ENCODE data around the gene TMEM233. TPM values are rescaled to one million over a fixed set of nuclear protein-coding genes. Genes with fewer than 3 reads are reported as not detected.

Gene TMEM233
- total and polyA plus RNA-seq, 10 of the 15 experiments (the other 5 are each of a cell fraction or from before 2014, with no cell fraction given), result not detected

DNA sequence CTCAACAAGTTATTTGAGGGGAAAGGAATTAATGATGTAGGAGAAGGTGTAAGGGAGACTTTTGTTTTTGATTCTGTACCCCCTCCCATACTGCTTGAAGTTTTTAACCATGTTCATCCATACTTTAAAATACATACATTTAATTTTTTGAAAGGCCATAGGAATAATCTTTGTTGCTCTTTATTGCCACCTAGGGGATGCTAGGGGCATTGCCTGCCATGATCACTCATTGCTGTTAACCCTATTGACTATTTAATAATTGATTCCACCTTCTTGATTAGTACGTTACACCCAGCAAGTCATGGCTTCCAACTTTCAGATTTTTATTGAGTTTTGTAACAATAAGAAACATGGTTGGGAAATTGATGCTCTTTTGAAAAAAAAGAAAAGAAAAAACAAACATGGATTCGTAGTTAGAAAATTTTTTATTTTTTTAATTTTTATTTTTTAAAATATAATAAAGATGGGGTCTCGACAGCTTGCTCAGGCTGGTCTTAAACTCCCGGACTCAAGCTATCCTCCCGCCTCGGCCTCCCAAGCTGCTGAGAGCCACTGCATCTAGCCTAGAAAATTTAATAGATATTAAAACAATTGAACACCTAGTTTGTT, 65.8 kb downstream of the TMEM233 start:
- H3K27me3 ChIP-seq (replicated peaks in 1 of 2; ENCODE audit: control insufficient read depth in 2 of 2, insufficient read depth in 2 of 2, low read length in 1 of 2), result no peaks in the 10 kb centered on the region
- ChIA-PET SMC1A (ENCODE audit: uncharacterized antibody, unreplicated experiment) (interaction anchor here (1.2 kb wide), 1 partner anchor 11 kb away, joined by 6 read pairs; no protein-coding TSS in a partner anchor), POLR2A (no interaction called here), RAD21 (ENCODE audit: unreplicated experiment) (interaction anchor here (0.8 to 1.7 kb wide), 3 partner anchors 23 to 214 kb away, joined by 3 read pairs; no protein-coding TSS in a partner anchor), CTCF (interaction anchor here (0.7 to 2.5 kb wide), 13 partner anchors 8 to 217 kb away, joined by 3 to 23 read pairs (median 4); partner anchors contain the start of gene PRKAB1)
- no peak overlapping the region for H3K4me2 ChIP-seq (ENCODE audit: control insufficient read depth, insufficient read depth)
- in situ Hi-C loops (cut with MboI) (loop anchor here (25.0 kb wide), 1 partner anchor 1522 kb away; the partner anchor contains the start of gene PEBP1), intact Hi-C loops (cut with micrococcal nuclease; ENCODE audit: unreplicated experiment) (no loop called here)
- H3K9ac ChIP-seq (ENCODE audit: control insufficient read depth, insufficient read depth, low read length), result no peak overlapping the region
- no TSS peak for BruUV-seq (replicated peaks)
- no peak for DNase-seq (ENCODE audit: low read depth, low spot score)
- no peaks in the 10 kb centered on the region for H3K36me3 ChIP-seq (ENCODE audit: control insufficient read depth in 2 of 2, insufficient read depth in 2 of 2, low read length in 1 of 2)
- FAIRE-seq, result no peak
- no peak overlapping the region for H3K27ac ChIP-seq (ENCODE audit: control insufficient read depth, insufficient read depth)
- no peak overlapping the region for H3K4me3 ChIP-seq
- ATAC-seq, result peak; percentile 87
- no peaks in the 10 kb centered on the region for H3K4me1 ChIP-seq (ENCODE audit: control insufficient read depth, insufficient read depth, low read length)
- 16% methylated on average over 6 of the region's 6 CpGs for WGBS (ENCODE audit: insufficient coverage, insufficient replicate concordance, low lambda C conversion rate, missing lambda C conversion rate)
- TF ChIP-seq STAT3 (IDR thresholded peaks at IDR 0.05; ENCODE audit: low read depth, low read length) (no peak), CEBPB (IDR thresholded peaks at IDR 0.05; ENCODE audit: borderline replicate concordance in 1 of 2, low read depth in 2 of 2, low read length in 2 of 2) (no peak), RAD21 (IDR thresholded peaks at IDR 0.05; ENCODE audit: insufficient read depth, low read depth, low read length) (peak; percentile 42), NFIC (IDR thresholded peaks at IDR 0.05; ENCODE audit: low read depth, low read length) (no peak), ETV6 (conservative IDR thresholded peaks at IDR 0.05 in 1 of 2, IDR thresholded peaks at IDR 0.05 in 1 of 2; ENCODE audit: borderline replicate concordance in 1 of 2, low read depth in 1 of 2) (no peak), SMC3 (IDR thresholded peaks at IDR 0.05; ENCODE audit: borderline replicate concordance, low read length) (peak; percentile 43; the same call in 1 of the 2 replicates), KAT2A (conservative IDR thresholded peaks at IDR 0.05; ENCODE audit: control insufficient read depth, low read depth, low read length) (no peak)
- TF ChIP-seq, protein P1, sequence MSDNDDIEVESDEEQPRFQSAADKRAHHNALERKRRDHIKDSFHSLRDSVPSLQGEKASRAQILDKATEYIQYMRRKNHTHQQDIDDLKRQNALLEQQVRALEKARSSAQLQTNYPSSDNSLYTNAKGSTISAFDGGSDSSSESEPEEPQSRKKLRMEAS (IDR thresholded peaks at IDR 0.05; ENCODE audit: low read depth, low read length), result no peak
- TF ChIP-seq, protein P2, sequence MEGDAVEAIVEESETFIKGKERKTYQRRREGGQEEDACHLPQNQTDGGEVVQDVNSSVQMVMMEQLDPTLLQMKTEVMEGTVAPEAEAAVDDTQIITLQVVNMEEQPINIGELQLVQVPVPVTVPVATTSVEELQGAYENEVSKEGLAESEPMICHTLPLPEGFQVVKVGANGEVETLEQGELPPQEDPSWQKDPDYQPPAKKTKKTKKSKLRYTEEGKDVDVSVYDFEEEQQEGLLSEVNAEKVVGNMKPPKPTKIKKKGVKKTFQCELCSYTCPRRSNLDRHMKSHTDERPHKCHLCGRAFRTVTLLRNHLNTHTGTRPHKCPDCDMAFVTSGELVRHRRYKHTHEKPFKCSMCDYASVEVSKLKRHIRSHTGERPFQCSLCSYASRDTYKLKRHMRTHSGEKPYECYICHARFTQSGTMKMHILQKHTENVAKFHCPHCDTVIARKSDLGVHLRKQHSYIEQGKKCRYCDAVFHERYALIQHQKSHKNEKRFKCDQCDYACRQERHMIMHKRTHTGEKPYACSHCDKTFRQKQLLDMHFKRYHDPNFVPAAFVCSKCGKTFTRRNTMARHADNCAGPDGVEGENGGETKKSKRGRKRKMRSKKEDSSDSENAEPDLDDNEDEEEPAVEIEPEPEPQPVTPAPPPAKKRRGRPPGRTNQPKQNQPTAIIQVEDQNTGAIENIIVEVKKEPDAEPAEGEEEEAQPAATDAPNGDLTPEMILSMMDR (IDR thresholded peaks at IDR 0.05 in 2 of 3, conservative IDR thresholded peaks at IDR 0.05 in 1 of 3; ENCODE audit: control insufficient read depth in 2 of 3, extremely low read depth in 1 of 3, insufficient read depth in 1 of 3, low read depth in 3 of 3, low read length in 3 of 3), result peak; percentile 82 to 90 (median 90)
- TF ChIP-seq, protein P3, sequence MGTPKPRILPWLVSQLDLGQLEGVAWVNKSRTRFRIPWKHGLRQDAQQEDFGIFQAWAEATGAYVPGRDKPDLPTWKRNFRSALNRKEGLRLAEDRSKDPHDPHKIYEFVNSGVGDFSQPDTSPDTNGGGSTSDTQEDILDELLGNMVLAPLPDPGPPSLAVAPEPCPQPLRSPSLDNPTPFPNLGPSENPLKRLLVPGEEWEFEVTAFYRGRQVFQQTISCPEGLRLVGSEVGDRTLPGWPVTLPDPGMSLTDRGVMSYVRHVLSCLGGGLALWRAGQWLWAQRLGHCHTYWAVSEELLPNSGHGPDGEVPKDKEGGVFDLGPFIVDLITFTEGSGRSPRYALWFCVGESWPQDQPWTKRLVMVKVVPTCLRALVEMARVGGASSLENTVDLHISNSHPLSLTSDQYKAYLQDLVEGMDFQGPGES (IDR thresholded peaks at IDR 0.05), result no peak
- TF ChIP-seq, protein P4, sequence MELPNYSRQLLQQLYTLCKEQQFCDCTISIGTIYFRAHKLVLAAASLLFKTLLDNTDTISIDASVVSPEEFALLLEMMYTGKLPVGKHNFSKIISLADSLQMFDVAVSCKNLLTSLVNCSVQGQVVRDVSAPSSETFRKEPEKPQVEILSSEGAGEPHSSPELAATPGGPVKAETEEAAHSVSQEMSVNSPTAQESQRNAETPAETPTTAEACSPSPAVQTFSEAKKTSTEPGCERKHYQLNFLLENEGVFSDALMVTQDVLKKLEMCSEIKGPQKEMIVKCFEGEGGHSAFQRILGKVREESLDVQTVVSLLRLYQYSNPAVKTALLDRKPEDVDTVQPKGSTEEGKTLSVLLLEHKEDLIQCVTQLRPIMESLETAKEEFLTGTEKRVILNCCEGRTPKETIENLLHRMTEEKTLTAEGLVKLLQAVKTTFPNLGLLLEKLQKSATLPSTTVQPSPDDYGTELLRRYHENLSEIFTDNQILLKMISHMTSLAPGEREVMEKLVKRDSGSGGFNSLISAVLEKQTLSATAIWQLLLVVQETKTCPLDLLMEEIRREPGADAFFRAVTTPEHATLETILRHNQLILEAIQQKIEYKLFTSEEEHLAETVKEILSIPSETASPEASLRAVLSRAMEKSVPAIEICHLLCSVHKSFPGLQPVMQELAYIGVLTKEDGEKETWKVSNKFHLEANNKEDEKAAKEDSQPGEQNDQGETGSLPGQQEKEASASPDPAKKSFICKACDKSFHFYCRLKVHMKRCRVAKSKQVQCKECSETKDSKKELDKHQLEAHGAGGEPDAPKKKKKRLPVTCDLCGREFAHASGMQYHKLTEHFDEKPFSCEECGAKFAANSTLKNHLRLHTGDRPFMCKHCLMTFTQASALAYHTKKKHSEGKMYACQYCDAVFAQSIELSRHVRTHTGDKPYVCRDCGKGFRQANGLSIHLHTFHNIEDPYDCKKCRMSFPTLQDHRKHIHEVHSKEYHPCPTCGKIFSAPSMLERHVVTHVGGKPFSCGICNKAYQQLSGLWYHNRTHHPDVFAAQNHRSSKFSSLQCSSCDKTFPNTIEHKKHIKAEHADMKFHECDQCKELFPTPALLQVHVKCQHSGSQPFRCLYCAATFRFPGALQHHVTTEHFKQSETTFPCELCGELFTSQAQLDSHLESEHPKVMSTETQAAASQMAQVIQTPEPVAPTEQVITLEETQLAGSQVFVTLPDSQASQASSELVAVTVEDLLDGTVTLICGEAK (IDR thresholded peaks at IDR 0.05; ENCODE audit: borderline replicate concordance), result no peak
- no peaks in the 10 kb centered on the region for H3K9me3 ChIP-seq (replicated peaks; ENCODE audit: control insufficient read depth, insufficient read depth, low read length)
- H4K20me1 ChIP-seq (ENCODE audit: control insufficient read depth, insufficient read depth), result no peaks in the 10 kb centered on the region
- no peaks in the 10 kb centered on the region for H3K79me2 ChIP-seq (ENCODE audit: control insufficient read depth, insufficient read depth, low read length)
- H2AFZ ChIP-seq (ENCODE audit: control insufficient read depth, low read depth, low read length), result no peak overlapping the region

Measured in GM12878 (cell line).